HG03442 (cell line): Measurements from ENCODE around the gene PCDHGA4.
"Not testable (repeated sequence)": the region's sequence is repeated elsewhere in the genome, so short reads cannot be mapped to it uniquely, and the experiment has no call there.

Source experiments
- ATAC-seq: cut with Tn5 transposase; IDR thresholded peaks from one replicate; pipeline ENCODE4 v1.9.1; 2021; ENCODE audit warnings: mild to moderate bottlenecking, moderate library complexity; ENCODE audit not compliant: unreplicated experiment

The PCDHGA4 gene

GRCh38 chr5:141346017-141346416, 8.8 kb upstream of the PCDHGA4 start:
- ATAC-seq: not testable (repeated sequence)

- ATAC-seq: peak; percentile 63
Observed at GRCh38 chr5:141349917-141350619, 4.8 kb upstream of the PCDHGA4 start, which contains the start of gene PCDHGB1. PCDHGB1 (plus strand) TSS chr5:141350099; CDS start chr5:141350261, 162 bp downstream.

GRCh38 chr5:141351591-141351990, 3.2 kb upstream of the PCDHGA4 start:
- no peak for ATAC-seq

- no peak for ATAC-seq
Observed at GRCh38 chr5:141355641-141356040, 820 bp downstream of the PCDHGA4 start.

GRCh38 chr5:141356133-141356532, 1.3 kb downstream of the PCDHGA4 start:
- ATAC-seq: no peak

GRCh38 chr5:141356950-141357349, 2.1 kb downstream of the PCDHGA4 start:
- ATAC-seq: no peak

GRCh38 chr5:141359790-141360426, 5.1 kb downstream of the PCDHGA4 start, which contains the start of gene PCDHGB2:
PCDHGB2 (plus strand) TSS chr5:141359994; CDS start chr5:141360136, 142 bp downstream.
- ATAC-seq: peak; percentile 93

- no peak for ATAC-seq
Observed at GRCh38 chr5:141360685-141361084, 5.9 kb downstream of the PCDHGA4 start.

- ATAC-seq: no peak
Observed at GRCh38 chr5:141362719-141363118, 7.9 kb downstream of the PCDHGA4 start.

- no peak for ATAC-seq
Observed at GRCh38 chr5:141363952-141364660, 9.3 kb downstream of the PCDHGA4 start, which contains the start of gene PCDHGA5. PCDHGA5 (plus strand) TSS chr5:141364162; CDS start chr5:141364331, 169 bp downstream.

GRCh38 chr5:141366016-141366896, 11.4 kb downstream of the PCDHGA4 start:
- ATAC-seq: no peak

- peak; percentile 64 for ATAC-seq
Observed at GRCh38 chr5:141369994-141370848, 15.4 kb downstream of the PCDHGA4 start, which contains the start of gene PCDHGB3. PCDHGB3 (plus strand) TSS chr5:141370242; CDS start chr5:141370395, 153 bp downstream.

- ATAC-seq: no peak
Observed at GRCh38 chr5:141371572-141372475, 17.0 kb downstream of the PCDHGA4 start.

- no peak for ATAC-seq
Observed at GRCh38 chr5:141373673-141374317, 19.0 kb downstream of the PCDHGA4 start, which contains the start of gene PCDHGA6. PCDHGA6 (plus strand) TSS chr5:141373891; CDS start chr5:141374084, 193 bp downstream.

- no peak for ATAC-seq
Observed at GRCh38 chr5:141374627-141375026, 19.8 kb downstream of the PCDHGA4 start.

- not testable (repeated sequence) for ATAC-seq
Observed at GRCh38 chr5:141375444-141376155, 20.8 kb downstream of the PCDHGA4 start.
